ENCODE results near the gene FAM90A26. TPM values are rescaled to one million over a fixed set of nuclear protein-coding genes. Genes with fewer than 3 reads are reported as not detected.
"Not testable (repeated sequence)": the region's sequence is repeated elsewhere in the genome, so short reads cannot be mapped to it uniquely, and the experiment has no call there.

Gene FAM90A26
- total RNA-seq, 1 donor from 2014 or later = not detected

GRCh38 chr4:9158392-9158791, 11.8 kb upstream of the FAM90A26 start:
- not testable (repeated sequence) for ATAC-seq

GRCh38 chr4:9160046-9160445, 10.2 kb upstream of the FAM90A26 start:
- ATAC-seq = not testable (repeated sequence)

- not testable (repeated sequence) for ATAC-seq
Measured at GRCh38 chr4:9165990-9166389, 4.2 kb upstream of the FAM90A26 start.

- not testable (repeated sequence) for ATAC-seq
Measured at GRCh38 chr4:9210357-9210756, 40.1 kb downstream of the FAM90A26 start, which contains the start of gene USP17L10. TSS of gene USP17L10 (plus strand) at chr4:9210657. CDS start at chr4:9210657, 0 bp downstream.

- not testable (repeated sequence) for ATAC-seq
Measured at GRCh38 chr4:9214701-9215100, 44.5 kb downstream of the FAM90A26 start.

GRCh38 chr4:9215105-9215504, 44.9 kb downstream of the FAM90A26 start, which contains the start of gene USP17L11:
TSS of gene USP17L11 (plus strand) at chr4:9215405. CDS start at chr4:9215405, 0 bp downstream.
- ATAC-seq = not testable (repeated sequence)

GRCh38 chr4:9219852-9220251, 49.6 kb downstream of the FAM90A26 start, which contains the start of gene USP17L12:
TSS of gene USP17L12 (plus strand) at chr4:9220152. CDS start at chr4:9220152, 0 bp downstream.
- ATAC-seq = not testable (repeated sequence)

GRCh38 chr4:9224596-9224995, 54.4 kb downstream of the FAM90A26 start, which contains the start of gene USP17L13:
TSS of gene USP17L13 (plus strand) at chr4:9224896. CDS start at chr4:9224896, 0 bp downstream.
- not testable (repeated sequence) for ATAC-seq

Other genes starting within 250 kb of the FAM90A26 start
- gene USP17L10, start 40.2 kb downstream of the FAM90A26 start, total RNA-seq = not detected
- not detected for gene USP17L11, start 45.0 kb downstream of the FAM90A26 start, total RNA-seq
- gene USP17L12, start 49.7 kb downstream of the FAM90A26 start, total RNA-seq = not detected
- gene USP17L13, start 54.5 kb downstream of the FAM90A26 start, total RNA-seq = not detected
- not detected for gene USP17L15, start 64.0 kb downstream of the FAM90A26 start, total RNA-seq
- not detected for gene USP17L17, start 73.5 kb downstream of the FAM90A26 start, total RNA-seq
- gene USP17L18, start 78.2 kb downstream of the FAM90A26 start, total RNA-seq = not detected
- not detected for gene USP17L19, start 83.0 kb downstream of the FAM90A26 start, total RNA-seq
- gene USP17L20, start 87.7 kb downstream of the FAM90A26 start, total RNA-seq = not detected
- gene USP17L21, start 92.5 kb downstream of the FAM90A26 start, total RNA-seq = not detected
- not detected for gene USP17L22, start 97.2 kb downstream of the FAM90A26 start, total RNA-seq
- gene USP17L24, start 154.8 kb downstream of the FAM90A26 start, total RNA-seq = not detected
- not detected for gene USP17L25, start 159.5 kb downstream of the FAM90A26 start, total RNA-seq
- not detected for gene USP17L26, start 164.2 kb downstream of the FAM90A26 start, total RNA-seq
- not detected for gene USP17L5, start 169.0 kb downstream of the FAM90A26 start, total RNA-seq
- not detected for gene USP17L27, start 173.7 kb downstream of the FAM90A26 start, total RNA-seq
- gene USP17L28, start 178.5 kb downstream of the FAM90A26 start, total RNA-seq = not detected
- gene USP17L29, start 183.2 kb downstream of the FAM90A26 start, total RNA-seq = not detected
- not detected for gene USP17L30, start 192.7 kb downstream of the FAM90A26 start, total RNA-seq

All from esophagus mucosa (tissue), 1 donor.